NCI-H2029 (cell line): ENCODE results near the gene KLF6.

Source experiments
- DNase-seq: peaks from one replicate; lab custom pipeline; 2025; lab: John Stamatoyannopoulos, UW

The KLF6 gene

GRCh38 chr10:3787816-3788215 is 2.8 kb upstream of the KLF6 start:
- no peak for DNase-seq

GRCh38 chr10:3787016-3787400 is 2.0 kb upstream of the KLF6 start:
- no peak for DNase-seq

- DNase-seq, result no peak
Measured at GRCh38 chr10:3786295-3787015, 1.4 kb upstream of the KLF6 start.

- no peak for DNase-seq
Measured at GRCh38 chr10:3785851-3786271, 852 bp upstream of the KLF6 start.

GRCh38 chr10:3785251-3785850 is 342 bp upstream of the KLF6 start:
- peak; percentile 79 for DNase-seq

GRCh38 chr10:3783682-3784432 is 1.2 kb downstream of the KLF6 start:
- DNase-seq, result peak; percentile 78

- no peak for DNase-seq
Measured at GRCh38 chr10:3783316-3783681, 1.7 kb downstream of the KLF6 start.

GRCh38 chr10:3782451-3783315 is 2.3 kb downstream of the KLF6 start:
- peak; percentile 35 for DNase-seq

GRCh38 chr10:3782146-3782450 is 2.9 kb downstream of the KLF6 start:
- no peak for DNase-seq

GRCh38 chr10:3781468-3782145 is 3.4 kb downstream of the KLF6 start:
- no peak for DNase-seq

- DNase-seq, result no peak
Measured at GRCh38 chr10:3780771-3781467, 4.1 kb downstream of the KLF6 start.

GRCh38 chr10:3780021-3780770 is 4.8 kb downstream of the KLF6 start:
- no peak for DNase-seq

- no peak for DNase-seq
Measured at GRCh38 chr10:3779158-3779741, 5.8 kb downstream of the KLF6 start.

GRCh38 chr10:3778692-3779157 is 6.3 kb downstream of the KLF6 start:
- DNase-seq, result no peak

GRCh38 chr10:3777981-3778691 is 6.9 kb downstream of the KLF6 start:
- DNase-seq, result no peak

GRCh38 chr10:3776796-3777571 is 8.0 kb downstream of the KLF6 start:
- no peak for DNase-seq

- no peak for DNase-seq
Measured at GRCh38 chr10:3775696-3776551, 9.1 kb downstream of the KLF6 start.
